VCaP (cell line): ENCODE data around the gene MYOZ3.

ENCODE experiments used
- H3K27ac ChIP-seq: fragments of 450-650 bp; 2 replicates; pipeline ENCODE4 v1.5.1; 2017
- CTCF ChIP-seq: fragments of 450-650 bp; conservative IDR thresholded peaks from 2 replicates; pipeline ENCODE4 v1.5.1; 2017; ENCODE audit warnings: mild to moderate bottlenecking, moderate library complexity

MYOZ3 gene

GRCh38 chr5:150623878-150624216, 37.2 kb upstream of the MYOZ3 start:
- no peak for TF ChIP-seq CTCF
- no peak overlapping the region for H3K27ac ChIP-seq

DNA sequence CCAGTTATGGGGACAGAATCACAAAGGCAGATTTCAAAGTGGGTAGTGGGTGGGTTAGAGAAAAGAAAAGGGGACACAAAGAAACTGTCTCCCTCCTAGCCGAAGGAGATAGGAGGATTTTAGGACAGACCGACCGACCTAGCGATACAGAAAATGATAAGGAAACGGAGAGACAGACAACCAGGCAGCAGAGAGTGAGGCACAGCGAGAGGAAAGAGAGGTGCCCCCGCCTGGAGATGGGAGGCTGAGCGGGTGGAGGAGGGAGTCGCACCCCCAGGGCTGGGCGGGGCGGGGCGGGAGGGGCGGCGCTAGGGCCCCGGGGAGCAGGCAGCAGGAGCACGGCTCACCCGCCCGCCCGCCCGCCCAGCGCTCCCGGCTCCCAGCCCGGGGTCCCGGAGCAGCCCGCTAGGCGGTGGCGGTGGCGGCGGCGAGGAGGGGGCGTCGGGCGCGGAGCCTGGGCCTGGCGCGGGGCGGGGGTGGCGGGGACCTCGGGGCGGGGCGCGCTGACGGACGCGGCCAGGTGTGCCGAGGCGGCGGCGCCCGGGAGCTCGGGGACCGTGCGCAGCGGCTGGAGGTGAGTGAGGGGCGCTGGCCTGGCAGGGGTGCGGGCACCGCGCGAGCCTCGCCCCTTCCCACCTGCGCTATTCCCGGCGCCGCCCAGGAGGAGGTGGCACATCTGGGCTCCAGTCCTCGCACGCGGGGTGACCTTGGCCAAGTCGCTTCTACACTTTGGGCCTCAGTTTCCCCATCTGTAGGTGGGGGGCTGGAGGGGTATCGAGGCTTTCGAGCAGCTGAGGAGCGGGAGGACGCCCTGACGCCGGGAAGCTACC, 36.5 kb upstream of the MYOZ3 start:
- TF ChIP-seq CTCF: no peak
- peak overlapping the region; percentile 20; the same call in 1 of the 2 replicates for H3K27ac ChIP-seq

DNA sequence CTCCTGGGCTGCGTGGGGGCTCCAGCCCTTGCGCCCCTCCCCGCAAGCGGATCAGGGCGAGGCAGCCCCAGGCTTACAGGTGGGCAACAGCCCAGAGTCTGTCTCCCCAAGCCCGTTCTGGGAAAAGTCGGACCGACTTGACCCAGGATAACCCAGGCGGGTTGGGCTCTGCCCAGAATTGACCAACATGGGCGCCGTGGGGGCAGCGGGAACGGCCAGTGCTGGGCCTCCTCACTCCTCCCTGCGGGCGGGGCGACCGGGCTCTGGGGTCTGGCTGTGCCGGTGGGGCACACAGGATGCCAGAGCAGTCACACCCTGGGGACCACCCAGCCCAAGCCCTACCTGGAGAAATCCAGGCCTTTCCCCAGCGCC, 35.9 kb upstream of the MYOZ3 start:
- no peak for TF ChIP-seq CTCF
- no peak overlapping the region for H3K27ac ChIP-seq

DNA sequence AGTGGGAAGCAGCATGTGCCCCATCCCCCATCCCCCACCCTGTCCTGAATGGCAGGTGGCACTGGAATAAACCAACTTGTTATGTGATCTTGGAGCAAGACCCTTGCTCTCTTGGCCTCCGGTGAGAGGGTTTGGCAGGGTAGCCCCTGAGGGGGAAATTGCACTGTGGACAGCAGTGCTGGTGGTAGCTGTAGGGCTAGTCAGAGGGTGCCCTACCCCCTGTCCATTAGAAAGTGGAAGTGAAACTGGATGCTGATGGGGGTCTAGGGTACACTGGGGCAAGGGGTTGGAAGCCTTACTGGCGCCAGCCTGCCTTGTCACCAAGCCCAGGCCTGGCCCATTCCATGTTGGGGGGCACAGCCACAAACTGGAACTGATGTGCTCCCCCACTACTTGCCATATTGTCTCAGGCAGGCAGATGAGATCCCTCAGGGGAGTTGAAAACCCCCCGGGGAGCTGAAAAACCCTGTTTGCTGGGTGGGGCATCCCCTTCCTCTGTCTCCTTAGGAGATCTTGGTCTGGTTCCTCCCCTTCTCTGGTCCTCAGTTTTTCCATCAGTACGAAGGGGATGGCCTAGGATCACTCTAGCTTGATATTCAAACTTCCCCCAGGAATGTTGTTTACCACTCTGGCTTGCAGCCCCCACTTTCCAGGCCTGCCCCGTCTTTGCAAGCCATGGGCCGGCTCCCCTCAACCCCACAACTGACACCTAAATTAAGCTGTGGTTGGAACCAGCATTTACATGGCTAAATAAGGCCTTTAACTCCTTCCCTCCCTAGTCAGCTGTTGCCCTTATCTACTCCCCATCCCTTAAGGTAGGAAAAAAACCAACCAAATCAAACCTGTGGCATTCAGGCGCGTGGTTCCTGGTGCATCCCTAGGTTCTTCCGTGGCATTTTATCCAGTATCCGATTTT, 35.0 kb upstream of the MYOZ3 start:
- no peak for TF ChIP-seq CTCF

GRCh38 chr5:150626853-150627276, 34.2 kb upstream of the MYOZ3 start:
- no peak for TF ChIP-seq CTCF
- H3K27ac ChIP-seq: no peak overlapping the region

More for the DNA sequence above, 35.0 kb upstream of the MYOZ3 start:
- no peak overlapping the region for H3K27ac ChIP-seq

DNA sequence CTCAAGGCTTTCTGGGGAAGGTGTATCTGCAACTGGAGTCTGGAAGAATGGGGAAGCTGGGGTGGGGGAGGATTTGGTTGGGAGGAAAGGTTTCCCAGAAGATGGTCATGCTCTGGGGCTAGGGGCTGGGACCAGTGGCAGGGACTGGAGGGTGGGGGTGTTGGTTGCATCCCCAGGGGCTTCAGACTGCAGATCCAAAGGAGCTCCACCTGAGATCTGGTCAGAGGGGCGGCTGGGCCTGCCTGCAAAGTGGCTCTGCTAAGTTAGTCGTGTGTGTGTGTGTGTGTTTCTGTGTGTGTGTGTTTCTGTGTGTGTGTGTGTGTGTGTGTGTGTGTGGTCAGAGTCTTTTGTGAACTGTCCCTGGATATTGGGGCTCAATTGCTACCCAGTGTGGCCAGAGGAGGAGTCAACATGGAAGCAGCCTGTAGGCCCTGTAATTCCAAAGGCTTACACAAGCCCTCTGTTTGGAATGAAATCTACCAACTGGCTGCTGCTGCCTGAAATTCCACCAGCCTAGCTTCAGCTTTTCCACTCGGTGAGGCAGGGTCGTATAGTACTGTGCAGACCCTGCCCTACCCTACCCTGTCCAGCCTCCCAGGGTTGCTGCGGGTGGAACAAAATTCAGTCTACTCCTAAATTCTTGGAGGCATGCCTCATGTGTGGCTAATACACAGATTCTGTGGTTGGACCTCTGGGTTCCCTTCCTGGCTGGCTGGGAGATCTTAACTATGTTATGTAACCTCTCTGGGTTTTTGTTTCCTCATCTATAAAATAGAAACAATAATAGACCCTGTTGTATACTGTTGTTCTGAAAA, 33.1 kb upstream of the MYOZ3 start:
- no peak for TF ChIP-seq CTCF
- H3K27ac ChIP-seq: no peak overlapping the region
